ENCODE data around the gene IMMP2L. TPM values are rescaled to one million over a fixed set of nuclear protein-coding genes. Genes with fewer than 3 reads are reported as not detected.

The IMMP2L gene
- total and polyA plus RNA-seq, 3 experiments from 2014 or later, result 13.7 to 23.5 (median 18.0) TPM

DNA sequence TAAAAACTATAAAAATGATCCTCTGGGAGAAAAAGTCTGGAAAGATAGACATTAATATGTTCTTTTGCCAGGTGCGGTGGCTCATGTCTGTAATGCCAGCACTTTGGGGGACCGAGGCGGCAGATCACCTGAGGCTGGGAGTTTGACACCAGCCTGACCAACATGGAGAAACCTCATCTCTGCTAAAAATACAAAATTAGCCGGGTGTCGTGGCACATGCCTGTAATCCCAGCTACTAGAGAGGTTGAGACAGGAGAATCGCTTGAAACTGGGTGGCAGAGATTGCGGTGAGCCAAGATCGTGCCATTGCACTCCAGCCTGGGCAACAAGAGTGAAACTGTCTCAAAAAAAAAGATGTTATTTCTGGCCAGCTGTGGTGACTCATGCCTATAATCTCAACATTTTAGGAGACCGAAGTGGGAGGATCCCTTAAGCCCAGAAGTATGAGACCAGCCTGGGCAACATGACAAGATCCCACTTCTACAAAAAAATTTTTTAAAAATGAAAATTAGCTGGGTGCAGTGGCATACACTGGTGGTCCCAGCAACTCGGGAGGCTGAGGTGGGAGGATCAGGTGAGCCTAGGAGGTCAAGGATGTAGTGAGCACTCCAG is 573.3 kb downstream of the IMMP2L start:
- Histone ChIP-seq H3K27me3 (ENCODE audit: insufficient read depth, low read length, poor library complexity, severe bottlenecking) (no peaks in the 10 kb centered on the region), H3K4me3 (ENCODE audit: low read length) (no peak overlapping the region), H3K36me3 (ENCODE audit: insufficient read depth, low read length) (no peaks in the 10 kb centered on the region), H3K27ac (ENCODE audit: low read depth, low read length) (no peak overlapping the region), H3K4me1 (ENCODE audit: insufficient read depth, low read length) (peaks cover 14% of the 10 kb centered on the region), H3K9me3 (ENCODE audit: low read length) (no peaks in the 10 kb centered on the region)
- Mint-ChIP-seq H3K27ac (no peak overlapping the region), H3K9me3 (no peaks in the 10 kb centered on the region), H3K4me1 (peaks cover 13 to 27% (median 19%) of the 10 kb centered on the region in 3 donors), H3K36me3 (peaks cover 0 to 1% (median 0%) of the 10 kb centered on the region in 3 donors), H3K4me3 (no peak overlapping the region), H3K27me3 (no peaks in the 10 kb centered on the region)
- DNase-seq, result no peak
- ChIA-PET CTCF (interaction anchor here (0.7 kb wide), 2 partner anchors 544 to 704 kb away, joined by 3 read pairs; no protein-coding TSS in a partner anchor), POLR2A (no interaction called here)

DNA sequence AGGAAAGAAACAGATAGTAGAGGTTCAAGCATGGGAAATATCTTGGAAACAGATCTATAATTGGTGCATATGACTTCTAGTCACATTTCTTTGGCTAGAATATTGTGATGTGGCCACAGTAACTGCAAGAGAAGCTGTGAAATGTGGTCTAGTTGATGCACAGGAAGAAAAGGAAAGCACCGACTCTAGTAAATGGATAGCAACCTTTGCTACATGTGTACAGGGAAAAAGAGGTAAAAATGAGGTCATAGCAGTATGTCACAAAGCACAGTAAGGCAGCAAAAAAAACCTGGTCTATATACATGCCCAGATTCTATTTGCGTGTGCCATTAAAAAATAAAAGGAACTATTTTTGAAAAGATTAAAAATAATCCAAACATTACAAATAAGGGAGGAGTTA is 573.9 kb downstream of the IMMP2L start:
- Mint-ChIP-seq H3K4me3 (no peak overlapping the region), H3K9me3 (no peaks in the 10 kb centered on the region), H3K36me3 (peaks cover 0 to 4% (median 3%) of the 10 kb centered on the region in 3 donors), H3K4me1 (peaks cover 7 to 20% (median 12%) of the 10 kb centered on the region in 3 donors), H3K27ac (peak overlapping the region in 1 of 8 donors; percentile 64), H3K27me3 (no peaks in the 10 kb centered on the region)
- Histone ChIP-seq H3K9me3 (ENCODE audit: low read length) (no peaks in the 10 kb centered on the region), H3K4me3 (ENCODE audit: low read length) (no peak overlapping the region), H3K36me3 (ENCODE audit: insufficient read depth, low read length) (no peaks in the 10 kb centered on the region), H3K4me1 (ENCODE audit: insufficient read depth, low read length) (peaks cover 8% of the 10 kb centered on the region), H3K27ac (ENCODE audit: low read depth, low read length) (no peak overlapping the region), H3K27me3 (ENCODE audit: insufficient read depth, low read length, poor library complexity, severe bottlenecking) (no peaks in the 10 kb centered on the region)
- ChIA-PET CTCF (no interaction called here), POLR2A (no interaction called here)
- DNase-seq, result no peak

DNA sequence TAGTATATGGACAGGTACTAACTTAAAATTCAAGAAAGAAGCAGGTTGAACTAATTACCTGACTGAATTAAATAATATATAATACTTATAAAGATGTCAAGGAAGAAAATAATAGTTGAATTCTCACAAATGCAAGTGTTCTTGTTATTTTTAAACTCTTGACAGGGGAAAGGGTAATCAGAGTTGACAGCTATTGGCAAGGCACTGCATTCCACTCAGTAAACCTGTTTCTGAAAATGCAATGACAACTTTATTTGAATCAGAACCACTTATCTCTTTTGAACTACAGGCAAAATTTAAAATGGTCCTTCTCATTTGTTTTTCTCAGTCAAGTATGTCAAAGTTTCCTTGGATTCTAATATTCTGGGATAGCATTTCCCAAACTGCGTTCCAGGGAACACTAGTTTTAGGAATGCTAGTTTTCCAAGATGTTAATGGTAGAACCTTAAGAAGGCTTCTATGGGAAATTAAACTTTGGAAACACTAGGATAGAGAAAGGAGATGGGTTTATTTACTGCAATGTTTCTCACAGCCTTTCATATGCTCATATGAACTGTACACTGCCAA is 575.1 kb downstream of the IMMP2L start:
- Mint-ChIP-seq H3K36me3 (peaks cover 0 to 4% (median 3%) of the 10 kb centered on the region in 3 donors), H3K9me3 (no peaks in the 10 kb centered on the region), H3K27ac (no peak overlapping the region), H3K27me3 (no peaks in the 10 kb centered on the region), H3K4me1 (peaks cover 0 to 13% (median 5%) of the 10 kb centered on the region in 3 donors), H3K4me3 (no peak overlapping the region)
- no peaks in the 10 kb centered on the region for H3K4me1 ChIP-seq (ENCODE audit: insufficient read depth, low read length)
- H3K27ac ChIP-seq (ENCODE audit: low read depth, low read length), result no peak overlapping the region
- no peaks in the 10 kb centered on the region for H3K9me3 ChIP-seq (ENCODE audit: low read length)
- DNase-seq, result no peak
- H3K27me3 ChIP-seq (ENCODE audit: insufficient read depth, low read length, poor library complexity, severe bottlenecking), result no peaks in the 10 kb centered on the region
- POLR2A ChIA-PET, result no interaction called here
- H3K36me3 ChIP-seq (ENCODE audit: insufficient read depth, low read length), result no peaks in the 10 kb centered on the region
- CTCF ChIA-PET, result no interaction called here
- H3K4me3 ChIP-seq (ENCODE audit: low read length), result no peak overlapping the region

DNA sequence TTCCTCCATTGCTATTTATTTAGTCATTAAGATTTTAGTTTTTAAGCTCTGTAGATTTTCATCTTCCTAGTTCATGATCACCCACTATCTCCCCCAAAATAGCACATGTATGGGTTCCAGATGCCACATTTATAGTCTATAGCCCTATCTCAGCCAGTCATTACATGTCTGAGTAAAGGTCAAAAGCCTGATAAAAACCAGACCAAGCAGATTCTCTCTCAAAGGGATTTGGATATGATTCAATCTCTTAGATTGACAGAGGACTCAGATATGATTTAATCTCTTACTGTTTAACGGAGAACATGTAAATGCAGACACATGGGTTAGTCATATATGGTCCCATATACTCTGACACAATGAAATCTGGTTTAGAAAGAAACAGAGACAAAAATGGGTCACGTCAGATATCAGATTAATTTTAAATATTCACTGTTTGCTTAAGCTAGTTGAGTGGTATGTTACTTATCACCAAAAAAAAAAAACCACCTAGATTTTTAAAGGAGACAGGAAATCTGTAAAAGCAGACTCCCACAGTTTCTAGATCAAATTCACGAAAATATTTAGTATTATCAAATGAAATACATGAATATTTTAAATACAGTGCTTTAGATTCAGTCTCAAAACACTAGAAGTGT is 578.4 kb downstream of the IMMP2L start:
- H3K27ac Mint-ChIP-seq, result no peak overlapping the region
- no peaks in the 10 kb centered on the region for H3K9me3 Mint-ChIP-seq
- no peaks in the 10 kb centered on the region for H3K27me3 Mint-ChIP-seq
- DNase-seq, result no peak
- Histone ChIP-seq H3K27me3 (ENCODE audit: insufficient read depth, low read length, poor library complexity, severe bottlenecking) (no peaks in the 10 kb centered on the region), H3K4me3 (ENCODE audit: low read length) (no peak overlapping the region), H3K36me3 (ENCODE audit: insufficient read depth, low read length) (no peaks in the 10 kb centered on the region), H3K9me3 (ENCODE audit: low read length) (no peaks in the 10 kb centered on the region), H3K4me1 (ENCODE audit: insufficient read depth, low read length) (no peaks in the 10 kb centered on the region), H3K27ac (ENCODE audit: low read depth, low read length) (no peak overlapping the region)
- peaks cover 6 to 24% (median 10%) of the 10 kb centered on the region in 3 donors for H3K4me1 Mint-ChIP-seq
- H3K36me3 Mint-ChIP-seq, result peaks cover 0 to 7% (median 3%) of the 10 kb centered on the region in 3 donors
- POLR2A ChIA-PET, result no interaction called here
- H3K4me3 Mint-ChIP-seq, result no peak overlapping the region
- CTCF ChIA-PET, result no interaction called here

DNA sequence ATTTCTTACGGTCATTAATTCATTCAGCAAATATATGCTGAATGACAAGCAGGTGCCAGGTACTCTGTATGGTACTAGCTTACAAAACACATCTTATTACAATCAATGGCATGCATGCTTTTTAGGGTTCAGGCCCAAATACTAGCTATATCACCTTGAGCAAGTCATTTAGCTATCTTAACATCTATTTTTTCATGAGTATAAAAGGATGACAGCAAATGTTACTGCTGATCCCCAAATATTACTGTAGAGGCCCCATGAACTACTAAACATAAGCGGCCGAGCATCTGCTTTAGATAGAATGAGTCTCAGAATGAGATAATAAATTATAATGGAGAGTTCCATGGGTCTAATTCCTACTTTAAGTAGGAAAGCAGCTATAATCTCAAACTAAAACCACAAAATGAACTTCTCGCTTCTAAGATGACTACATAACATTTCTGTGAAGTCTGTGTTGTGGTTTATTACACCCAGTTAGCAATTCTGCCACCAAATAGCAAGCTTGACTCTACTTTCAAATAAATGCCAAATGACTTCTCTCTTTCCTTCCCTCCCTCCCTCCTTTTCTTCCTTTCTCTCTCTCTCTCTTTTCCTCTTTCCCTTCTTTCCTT is 585.1 kb downstream of the IMMP2L start:
- no peaks in the 10 kb centered on the region for H3K27me3 ChIP-seq (ENCODE audit: insufficient read depth, low read length, poor library complexity, severe bottlenecking)
- peak overlapping the region in 7 of 8 donors; percentile 1 to 87 (median 79) for H3K27ac Mint-ChIP-seq
- H3K4me1 ChIP-seq (ENCODE audit: insufficient read depth, low read length), result peaks cover 23% of the 10 kb centered on the region
- peak in 1 of 5 donors; percentile 37 for DNase-seq
- no peak overlapping the region for H3K27ac ChIP-seq (ENCODE audit: low read depth, low read length)
- CTCF ChIA-PET, result no interaction called here
- no peaks in the 10 kb centered on the region for H3K27me3 Mint-ChIP-seq
- no peaks in the 10 kb centered on the region for H3K9me3 ChIP-seq (ENCODE audit: low read length)
- no peaks in the 10 kb centered on the region for H3K9me3 Mint-ChIP-seq
- H3K36me3 Mint-ChIP-seq, result peaks cover 0 to 7% (median 0%) of the 10 kb centered on the region in 3 donors
- H3K36me3 ChIP-seq (ENCODE audit: insufficient read depth, low read length), result no peaks in the 10 kb centered on the region
- POLR2A ChIA-PET, result no interaction called here
- peaks cover 22 to 47% (median 24%) of the 10 kb centered on the region in 3 donors for H3K4me1 Mint-ChIP-seq
- H3K4me3 Mint-ChIP-seq, result peak overlapping the region in 5 of 7 donors; percentile 43 to 68 (median 60)
- no peak overlapping the region for H3K4me3 ChIP-seq (ENCODE audit: low read length)

DNA sequence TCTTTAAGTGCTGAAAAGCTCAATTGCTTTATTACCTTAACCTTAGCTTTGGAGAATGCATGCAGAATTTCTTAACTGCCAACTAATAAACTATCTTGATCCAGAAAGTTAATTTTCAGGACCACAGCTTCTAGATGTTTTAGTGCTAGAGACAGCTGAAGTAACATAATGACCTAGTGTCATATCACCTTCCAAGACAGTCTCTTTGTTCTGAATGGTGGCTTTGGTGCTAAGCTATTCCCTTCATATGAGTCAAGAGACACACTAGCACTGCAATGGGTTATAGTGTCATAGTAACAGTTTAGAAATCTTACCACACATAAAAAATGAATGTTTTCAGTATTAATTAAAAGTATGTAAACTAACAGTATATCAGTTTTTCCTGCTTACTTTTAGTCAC is 586.8 kb downstream of the IMMP2L start:
- CTCF ChIA-PET, result no interaction called here
- peaks cover 22 to 44% (median 24%) of the 10 kb centered on the region in 3 donors for H3K4me1 Mint-ChIP-seq

DNA sequence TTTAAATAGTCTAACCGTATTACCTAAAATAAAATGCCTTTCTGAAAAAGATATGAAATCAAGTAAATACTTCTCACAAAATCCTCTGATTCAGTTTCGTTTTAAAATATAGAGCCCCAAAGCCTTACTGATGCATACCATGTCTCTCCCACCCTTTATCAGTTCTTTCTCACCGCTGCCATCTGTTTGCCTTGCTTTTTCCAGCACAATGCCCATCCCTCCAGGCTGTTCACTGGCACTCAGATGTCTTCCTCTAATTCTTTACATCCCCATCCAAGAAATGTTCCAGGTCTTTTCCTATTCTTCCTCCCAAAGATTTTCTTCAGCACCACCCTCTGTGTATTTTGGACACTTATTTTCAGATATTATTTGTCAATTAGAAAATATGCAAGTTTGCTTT is 587.9 kb downstream of the IMMP2L start:
- peak overlapping the region in 1 of 8 donors; percentile 8 for H3K27ac Mint-ChIP-seq
- POLR2A ChIA-PET, result no interaction called here
- H3K4me3 ChIP-seq (ENCODE audit: low read length), result no peak overlapping the region
- H3K36me3 ChIP-seq (ENCODE audit: insufficient read depth, low read length), result no peaks in the 10 kb centered on the region
- no peak for DNase-seq
- no peaks in the 10 kb centered on the region for H3K27me3 ChIP-seq (ENCODE audit: insufficient read depth, low read length, poor library complexity, severe bottlenecking)
- H3K4me3 Mint-ChIP-seq, result no peak overlapping the region
- CTCF ChIA-PET, result no interaction called here
- no peaks in the 10 kb centered on the region for H3K9me3 ChIP-seq (ENCODE audit: low read length)
- peaks cover 23% of the 10 kb centered on the region for H3K4me1 ChIP-seq (ENCODE audit: insufficient read depth, low read length)
- no peaks in the 10 kb centered on the region for H3K9me3 Mint-ChIP-seq
- H3K36me3 Mint-ChIP-seq, result peaks cover 0 to 4% (median 0%) of the 10 kb centered on the region in 3 donors
- H3K4me1 Mint-ChIP-seq, result peaks cover 21 to 39% (median 22%) of the 10 kb centered on the region in 3 donors
- H3K27ac ChIP-seq (ENCODE audit: low read depth, low read length), result no peak overlapping the region
- no peaks in the 10 kb centered on the region for H3K27me3 Mint-ChIP-seq

More for the DNA sequence above, 586.8 kb downstream of the IMMP2L start:
- Histone ChIP-seq H3K27me3 (ENCODE audit: insufficient read depth, low read length, poor library complexity, severe bottlenecking) (no peaks in the 10 kb centered on the region), H3K4me3 (ENCODE audit: low read length) (no peak overlapping the region), H3K4me1 (ENCODE audit: insufficient read depth, low read length) (peaks cover 23% of the 10 kb centered on the region), H3K27ac (ENCODE audit: low read depth, low read length) (no peak overlapping the region), H3K36me3 (ENCODE audit: insufficient read depth, low read length) (no peaks in the 10 kb centered on the region), H3K9me3 (ENCODE audit: low read length) (no peaks in the 10 kb centered on the region)
- POLR2A ChIA-PET, result no interaction called here
- peaks cover 0 to 4% (median 0%) of the 10 kb centered on the region in 3 donors for H3K36me3 Mint-ChIP-seq
- DNase-seq, result no peak
- H3K27me3 Mint-ChIP-seq, result no peaks in the 10 kb centered on the region
- H3K4me3 Mint-ChIP-seq, result no peak overlapping the region
- no peak overlapping the region for H3K27ac Mint-ChIP-seq
- no peaks in the 10 kb centered on the region for H3K9me3 Mint-ChIP-seq
